Fibroblast of the aortic adventitia (primary cell): ENCODE results near the gene VPS33B. TPM values are rescaled to one million over a fixed set of nuclear protein-coding genes. Genes with fewer than 3 reads are reported as not detected.
"Not testable (repeated sequence)": the region's sequence is repeated elsewhere in the genome, so short reads cannot be mapped to it uniquely, and the experiment has no call there.

ENCODE experiments used
- DNase-seq: peaks from one replicate; pipeline ENCODE4 v3.0.0-alpha.2; 2010; ENCODE audit warnings: low read depth
- H3K4me3 ChIP-seq: 2 replicates; pipeline ENCODE4 v1.5.1; 2011; ENCODE audit warnings: low read depth, mild to moderate bottlenecking, control low read depth, low read length, moderate library complexity
- CTCF ChIP-seq: IDR thresholded peaks from 2 replicates; pipeline ENCODE4 v1.5.1; 2011; ENCODE audit warnings: mild to moderate bottlenecking, low read length, control low read depth, inconsistent platforms; ENCODE audit not compliant: insufficient read depth
- total RNA-seq: library from RNA; depleted of rRNA; stranded (reverse); fragments of >200 nt; gene quantifications from 2 replicates; pipeline ENCODE4 v1.2.3, GENCODE V29; 2012; ENCODE audit warnings: low replicate concordance

VPS33B gene
- total RNA-seq, 1 donor = 5.3 TPM

DNA sequence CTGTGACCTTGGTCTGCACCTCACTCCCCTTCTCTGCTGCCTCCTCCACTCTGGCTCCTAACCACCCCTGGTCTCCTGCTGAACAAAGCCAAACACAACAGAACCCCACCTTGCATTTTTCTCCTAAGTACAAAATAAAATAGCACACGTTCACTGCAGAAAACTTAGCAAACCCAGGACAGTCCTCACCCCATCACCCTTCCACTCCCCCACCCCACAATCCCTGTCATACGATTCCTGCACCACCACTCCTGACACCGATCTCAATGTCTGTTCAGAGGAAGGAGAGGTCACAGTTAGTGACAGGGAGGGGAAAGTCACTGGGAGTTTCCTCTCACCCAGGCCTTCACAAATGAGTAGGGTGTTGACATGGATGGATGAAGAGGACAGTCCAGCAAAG lies 4.2 kb downstream of the VPS33B start:
- H3K4me3 ChIP-seq = no peak overlapping the region
- no peak for TF ChIP-seq CTCF
- DNase-seq = no peak

DNA sequence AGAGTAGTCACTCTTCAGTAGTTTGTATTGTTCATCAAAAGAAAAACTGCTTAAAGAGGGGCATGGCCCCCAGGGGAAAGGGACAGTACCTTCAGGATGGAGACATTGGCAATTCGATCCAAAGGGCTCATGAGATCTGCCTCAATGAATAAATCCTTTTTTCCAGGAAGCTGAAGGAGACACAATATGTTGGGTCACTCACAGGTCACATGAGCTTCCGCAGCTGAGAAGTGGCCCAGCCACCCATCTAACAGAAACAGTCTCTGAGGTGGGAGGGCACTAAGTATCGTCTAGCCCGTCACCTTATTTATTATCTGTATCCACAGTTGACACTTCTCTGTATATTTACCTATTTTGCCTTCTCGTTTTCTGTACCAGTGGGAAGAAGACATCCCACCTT lies 4.7 kb downstream of the VPS33B start:
- H3K4me3 ChIP-seq = no peak overlapping the region
- no peak for DNase-seq
- no peak for TF ChIP-seq CTCF

DNA sequence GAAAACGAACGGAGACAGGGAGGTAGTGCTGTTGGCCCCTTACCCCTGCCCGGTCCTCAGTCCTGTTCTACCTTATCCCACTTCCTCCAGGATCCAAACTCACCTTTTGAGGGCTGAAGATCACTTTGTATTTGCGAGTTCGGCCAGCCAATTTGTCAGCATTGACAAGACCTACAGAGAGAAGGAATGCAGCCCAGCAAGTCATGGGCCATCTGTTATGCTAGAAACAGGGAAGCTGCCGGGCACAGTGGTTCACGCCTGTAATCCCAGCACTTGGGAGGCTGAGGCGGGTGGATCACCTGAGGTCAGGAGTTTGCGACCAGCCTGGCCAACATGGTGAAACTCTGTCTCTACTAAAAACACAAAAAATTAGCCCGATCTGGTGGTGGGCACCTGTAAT lies 8.7 kb downstream of the VPS33B start:
- DNase-seq, H3K4me3 ChIP-seq: not testable (repeated sequence)

DNA sequence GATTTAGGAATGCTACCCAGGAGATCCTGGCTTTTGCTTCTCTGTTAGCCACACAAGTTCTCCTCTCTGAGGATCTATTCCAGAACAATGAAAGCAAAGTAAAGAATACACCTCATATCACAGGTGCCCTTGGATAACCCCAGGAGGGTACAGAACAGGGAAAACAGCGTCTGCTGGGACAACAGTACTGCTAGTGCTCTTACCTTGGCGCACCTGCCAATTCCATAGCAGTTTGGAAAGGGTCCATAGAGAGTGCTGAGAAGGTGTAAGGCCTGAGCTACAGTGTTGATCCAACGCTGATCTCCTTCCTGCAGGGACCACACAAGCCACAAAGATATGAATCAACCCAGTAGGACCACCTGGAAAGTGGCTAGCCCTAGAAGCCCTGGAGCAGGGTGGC lies 15.1 kb downstream of the VPS33B start:
- DNase-seq = no peak
- TF ChIP-seq CTCF = no peak
- no peak overlapping the region for H3K4me3 ChIP-seq

DNA sequence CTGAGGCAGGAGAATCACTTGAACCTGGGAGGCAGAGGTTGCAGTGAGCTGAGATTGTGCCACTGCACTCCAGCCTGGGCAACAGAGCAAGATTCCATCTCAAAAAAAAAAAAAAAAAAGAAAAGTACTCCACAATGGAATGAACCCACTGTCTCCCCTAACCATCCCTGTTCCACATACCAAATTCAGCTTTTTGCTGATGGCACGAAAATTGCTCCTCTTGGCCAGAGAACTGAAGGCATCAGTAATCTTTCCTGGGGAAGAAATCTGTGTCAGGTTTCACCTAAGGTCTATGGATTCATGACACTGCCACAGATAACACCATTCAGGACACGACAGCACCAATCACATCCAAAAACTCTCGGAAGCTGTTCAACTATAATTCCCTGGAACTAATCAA lies 21.2 kb downstream of the VPS33B start:
- DNase-seq = no peak
- TF ChIP-seq CTCF = no peak
- no peak overlapping the region for H3K4me3 ChIP-seq

- TF ChIP-seq CTCF = no peak
- no peak overlapping the region for H3K4me3 ChIP-seq
- no peak for DNase-seq
These were observed 23.7 kb downstream of the VPS33B start for GRCh38 chr15:90998737-90999136.

DNA sequence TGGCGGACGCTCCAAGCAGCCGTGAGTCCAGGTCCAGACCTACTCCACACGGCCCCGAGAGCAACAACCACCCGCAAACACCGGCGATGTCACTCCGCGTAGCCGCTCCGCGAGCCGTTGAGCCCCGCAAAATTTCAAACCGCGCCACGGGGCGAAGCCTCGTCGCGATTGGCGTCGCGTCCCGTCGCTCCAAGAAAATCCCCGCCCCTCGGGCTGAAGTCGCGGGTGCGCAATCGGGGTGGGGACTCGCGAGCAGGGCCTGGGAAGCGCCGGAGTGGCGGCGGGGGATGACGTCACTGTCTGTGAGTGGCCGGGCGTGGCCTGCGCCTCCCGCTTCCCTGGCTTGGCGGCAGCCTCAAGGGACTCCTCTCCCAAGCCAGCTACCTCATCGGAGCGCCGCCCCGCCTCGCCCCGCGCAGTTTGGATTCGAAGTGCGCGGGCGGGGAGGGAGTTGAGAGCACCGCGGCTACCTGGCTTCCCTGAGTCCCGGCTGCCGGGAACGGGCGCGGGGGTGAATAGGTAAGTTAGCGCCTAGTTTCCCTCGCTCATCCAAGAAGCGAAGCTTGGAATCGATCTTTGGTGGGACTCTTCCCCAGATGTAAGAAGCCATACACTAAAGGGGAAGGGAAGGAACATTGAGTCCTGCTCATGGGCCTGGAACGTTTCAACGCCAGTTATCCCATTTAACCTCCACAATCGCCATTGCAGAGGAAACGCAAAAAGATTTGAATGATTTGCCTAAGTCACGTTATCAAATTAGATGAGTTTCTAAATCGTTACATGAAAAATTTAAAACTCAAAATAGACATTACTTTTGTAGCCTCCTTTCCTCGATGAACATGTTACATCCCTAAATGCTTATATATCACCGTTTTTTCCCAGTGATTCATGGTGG lies 27.7 kb downstream of the VPS33B start, which contains the start of gene PRC1:
Gene PRC1, minus strand, starts transcription at position 119 of the 895 bp plus-strand sequence. Its CDS starts 118 bp downstream, at position 1.
- no peak for TF ChIP-seq CTCF
- DNase-seq = peak; percentile 96
- H3K4me3 ChIP-seq = peak within 1 kb of the TSS; percentile 94
